Activated CD4-positive, alpha-beta T cell treated with anti-CD3 and anti-CD28 coated beads, Interleukin-2, amount 10 ng/mL, durations not matched to agents 24 days and 14 days (primary cell): ENCODE measurements around the gene PCDHA8. TPM values are rescaled to one million over a fixed set of nuclear protein-coding genes. Genes with fewer than 3 reads are reported as not detected.
"Not testable (repeated sequence)": the region's sequence is repeated elsewhere in the genome, so short reads cannot be mapped to it uniquely, and the experiment has no call there.

Source experiments
- DNase-seq: peaks from one replicate; pipeline ENCODE4 v3.0.0; 2022
- H3K27ac Mint-ChIP-seq: one replicate; pipeline ENCODE4 v1.8.0; 2022; ENCODE audit warnings: mild to moderate bottlenecking, mixed read lengths
- H3K27me3 Mint-ChIP-seq: one replicate; pipeline ENCODE4 v1.8.0; 2022; ENCODE audit warnings: mixed read lengths
- H3K36me3 Mint-ChIP-seq: one replicate; pipeline ENCODE4 v1.8.0; 2022; ENCODE audit warnings: low read depth, mild to moderate bottlenecking, mixed read lengths
- H3K4me1 Mint-ChIP-seq: one replicate; pipeline ENCODE4 v1.8.0; 2021; ENCODE audit warnings: mixed read lengths
- H3K4me3 Mint-ChIP-seq: one replicate; pipeline ENCODE4 v1.8.0; 2022; ENCODE audit warnings: mild to moderate bottlenecking, moderate library complexity, mixed read lengths
- H3K9me3 Mint-ChIP-seq: one replicate; pipeline ENCODE4 v1.8.0; 2021; ENCODE audit warnings: mixed read lengths
- intact Hi-C: fragments of 100-400 bp; cut with micrococcal nuclease; formaldehyde crosslinking; loops from one replicate; pipeline ENCODE4 v1.15.1; 2023
- total RNA-seq: library from RNA; stranded (reverse); gene quantifications from 2 replicates; pipeline ENCODE4 v1.2.3, GENCODE V29; 2022

PCDHA8 gene
- total RNA-seq, 1 donor from 2014 or later = not detected

- H3K4me3 Mint-ChIP-seq, intact Hi-C loops, H3K36me3 Mint-ChIP-seq, H3K4me1 Mint-ChIP-seq, DNase-seq, H3K27me3 Mint-ChIP-seq, H3K27ac Mint-ChIP-seq: not testable (repeated sequence)
- H3K9me3 Mint-ChIP-seq = peaks cover 23% of the 10 kb centered on the region
Measured at GRCh38 chr5:140876541-140877261, 35.7 kb downstream of the PCDHA8 start.

DNA sequence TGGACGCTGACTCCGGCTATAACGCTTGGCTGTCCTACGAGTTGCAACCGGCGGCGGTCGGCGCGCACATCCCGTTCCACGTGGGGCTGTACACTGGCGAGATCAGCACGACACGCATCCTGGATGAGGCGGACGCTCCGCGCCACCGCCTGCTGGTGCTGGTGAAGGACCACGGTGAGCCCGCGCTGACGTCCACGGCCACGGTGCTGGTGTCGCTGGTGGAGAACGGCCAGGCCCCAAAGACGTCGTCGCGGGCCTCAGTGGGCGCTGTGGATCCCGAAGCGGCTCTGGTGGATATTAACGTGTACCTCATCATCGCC lies 36.2 kb downstream of the PCDHA8 start:
- no peaks in the 10 kb centered on the region for H3K4me1 Mint-ChIP-seq
- no peaks in the 10 kb centered on the region for H3K27me3 Mint-ChIP-seq
- H3K27ac Mint-ChIP-seq = no peak overlapping the region
- H3K4me3 Mint-ChIP-seq = no peak overlapping the region
- peaks cover 21% of the 10 kb centered on the region for H3K9me3 Mint-ChIP-seq
- intact Hi-C loops = no loop called here
- no peak for DNase-seq
- H3K36me3 Mint-ChIP-seq = no peaks in the 10 kb centered on the region

- Mint-ChIP-seq H3K27me3 (no peaks in the 10 kb centered on the region), H3K27ac (no peak within 1 kb of the TSS), H3K4me1 (no peaks in the 10 kb centered on the region), H3K4me3 (no peak within 1 kb of the TSS), H3K36me3 (no peaks in the 10 kb centered on the region), H3K9me3 (peaks cover 21% of the 10 kb centered on the region)
- no peak for DNase-seq
- intact Hi-C loops = no loop called here
Measured at GRCh38 chr5:140881889-140882590, 41.1 kb downstream of the PCDHA8 start, which contains the start of gene PCDHA13. TSS of gene PCDHA13 (plus strand) at chr5:140882124. CDS start at chr5:140882269, 145 bp downstream.

DNA sequence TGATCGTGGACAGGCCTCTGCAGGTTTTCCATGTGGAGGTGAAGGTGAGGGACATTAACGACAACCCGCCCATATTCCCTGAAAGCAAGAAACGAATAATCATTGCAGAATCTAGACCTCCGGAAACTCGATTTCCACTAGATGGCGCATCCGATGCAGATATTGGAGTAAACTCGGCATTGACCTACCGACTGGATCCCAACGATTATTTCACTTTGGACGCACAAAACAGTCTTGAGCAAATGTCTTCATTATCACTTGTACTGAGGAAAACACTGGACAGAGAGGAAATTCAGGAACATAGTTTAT lies 41.6 kb downstream of the PCDHA8 start:
- Mint-ChIP-seq H3K9me3 (peaks cover 21% of the 10 kb centered on the region), H3K27me3 (no peaks in the 10 kb centered on the region), H3K27ac (no peak overlapping the region), H3K4me3 (no peak overlapping the region), H3K36me3 (no peaks in the 10 kb centered on the region), H3K4me1 (no peaks in the 10 kb centered on the region)
- no peak for DNase-seq
- intact Hi-C loops = no loop called here

DNA sequence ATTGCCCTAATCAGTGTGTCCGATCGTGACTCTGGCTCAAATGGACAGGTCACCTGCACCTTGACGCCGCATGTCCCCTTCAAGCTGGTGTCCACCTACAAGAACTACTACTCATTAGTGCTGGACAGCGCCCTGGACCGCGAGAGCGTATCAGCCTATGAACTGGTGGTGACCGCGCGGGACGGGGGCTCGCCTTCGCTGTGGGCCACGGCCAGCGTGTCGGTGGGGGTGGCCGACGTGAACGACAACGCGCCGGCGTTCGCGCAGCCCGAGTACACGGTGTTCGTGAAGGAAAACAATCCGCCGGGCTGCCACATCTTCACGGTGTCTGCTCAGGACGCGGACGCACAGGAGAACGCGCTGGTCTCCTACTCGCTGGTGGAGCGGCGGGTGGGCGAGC lies 42.4 kb downstream of the PCDHA8 start:
- Mint-ChIP-seq H3K27ac (no peak overlapping the region), H3K27me3 (no peaks in the 10 kb centered on the region), H3K4me1 (no peaks in the 10 kb centered on the region), H3K9me3 (peaks cover 26% of the 10 kb centered on the region), H3K4me3 (no peak overlapping the region), H3K36me3 (no peaks in the 10 kb centered on the region)
- no peak for DNase-seq
- intact Hi-C loops = no loop called here

DNA sequence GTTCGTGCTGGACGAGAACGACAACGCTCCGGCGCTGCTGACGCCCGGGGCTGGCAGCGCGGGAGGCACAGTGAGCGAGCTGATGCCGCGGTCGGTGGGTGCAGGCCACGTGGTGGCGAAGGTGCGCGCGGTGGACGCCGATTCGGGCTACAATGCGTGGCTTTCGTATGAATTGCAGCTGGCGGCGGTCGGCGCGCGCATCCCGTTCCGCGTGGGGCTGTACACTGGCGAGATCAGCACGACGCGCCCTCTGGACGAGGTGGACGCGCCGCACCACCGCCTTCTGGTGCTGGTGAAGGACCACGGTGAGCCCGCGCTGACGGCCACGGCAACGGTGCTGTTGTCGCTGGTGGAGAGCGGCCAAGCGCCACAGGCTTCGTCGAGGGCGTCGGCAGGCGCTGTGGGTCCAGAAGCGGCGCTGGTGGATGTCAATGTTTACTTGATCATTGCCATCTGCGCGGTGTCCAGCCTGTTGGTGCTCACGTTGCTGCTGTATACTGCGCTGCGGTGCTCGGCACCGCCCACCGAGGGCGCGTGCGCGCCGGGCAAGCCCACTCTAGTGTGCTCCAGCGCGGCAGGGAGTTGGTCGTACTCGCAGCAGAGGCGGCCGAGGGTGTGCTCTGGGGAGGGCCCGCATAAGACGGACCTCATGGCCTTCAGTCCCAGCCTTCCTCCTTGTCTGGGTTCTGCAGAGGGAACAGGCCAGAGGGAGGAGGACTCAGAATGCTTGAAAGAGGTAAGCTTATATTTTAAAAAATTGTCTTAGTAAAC lies 43.1 kb downstream of the PCDHA8 start:
- Mint-ChIP-seq H3K27ac (no peak overlapping the region), H3K4me1 (no peaks in the 10 kb centered on the region), H3K9me3 (peaks cover 26% of the 10 kb centered on the region), H3K36me3 (no peaks in the 10 kb centered on the region), H3K4me3 (no peak overlapping the region), H3K27me3 (no peaks in the 10 kb centered on the region)
- no peak for DNase-seq
- intact Hi-C loops = no loop called here

Other genes with a start within 250 kb of the PCDHA8 start
- gene CD14, start 208.0 kb upstream of the PCDHA8 start, total RNA-seq = 0.31 and 0.35 TPM in 2 replicates
- gene TMCO6, start 201.7 kb upstream of the PCDHA8 start, total RNA-seq = 38.1 and 41.9 TPM in 2 replicates
- gene NDUFA2, start 193.6 kb upstream of the PCDHA8 start, total RNA-seq = 63.2 and 63.6 TPM in 2 replicates
- gene IK, start 193.4 kb upstream of the PCDHA8 start, total RNA-seq = 112 and 113 TPM in 2 replicates
- 41.6 and 42.9 TPM in 2 replicates for gene WDR55, start 176.3 kb upstream of the PCDHA8 start, total RNA-seq
- gene DND1, start 167.6 kb upstream of the PCDHA8 start, total RNA-seq = 2.8 and 3.8 TPM in 2 replicates
- gene HARS1, start 149.8 kb upstream of the PCDHA8 start, total RNA-seq = 109 and 115 TPM in 2 replicates
- 28.0 and 29.6 TPM in 2 replicates for gene HARS2, start 149.7 kb upstream of the PCDHA8 start, total RNA-seq
- gene ZMAT2, start 140.7 kb upstream of the PCDHA8 start, total RNA-seq = 67.1 and 67.2 TPM in 2 replicates
- not detected in 2 replicates for gene PCDHA1, start 55.0 kb upstream of the PCDHA8 start, total RNA-seq
- not detected in 2 replicates for gene PCDHA2, start 46.3 kb upstream of the PCDHA8 start, total RNA-seq
- gene PCDHA3, start 40.1 kb upstream of the PCDHA8 start, total RNA-seq = not detected in 2 replicates
- not detected in 2 replicates for gene PCDHA4, start 34.1 kb upstream of the PCDHA8 start, total RNA-seq
- not detected in 2 replicates for gene PCDHA5, start 19.6 kb upstream of the PCDHA8 start, total RNA-seq
- not detected in 2 replicates for gene PCDHA6, start 13.2 kb upstream of the PCDHA8 start, total RNA-seq
- gene PCDHA7, start 6.9 kb upstream of the PCDHA8 start, total RNA-seq = not detected in 2 replicates
- not detected in 2 replicates for gene PCDHA9, start 7.2 kb downstream of the PCDHA8 start, total RNA-seq
- not detected in 2 replicates for gene PCDHA10, start 14.7 kb downstream of the PCDHA8 start, total RNA-seq
- not detected in 2 replicates for gene PCDHA11, start 27.8 kb downstream of the PCDHA8 start, total RNA-seq
- gene PCDHA12, start 34.1 kb downstream of the PCDHA8 start, total RNA-seq = not detected in 2 replicates
- gene PCDHA13, start 40.9 kb downstream of the PCDHA8 start, total RNA-seq = not detected in 2 replicates
- gene PCDHAC1, start 85.1 kb downstream of the PCDHA8 start, total RNA-seq = not detected in 2 replicates
- not detected in 2 replicates for gene PCDHAC2, start 125.3 kb downstream of the PCDHA8 start, total RNA-seq
- gene PCDHB1, start 210.2 kb downstream of the PCDHA8 start, total RNA-seq = not detected in 2 replicates